ENCODE measurements around the gene CACNA2D3.
A peak's percentile ranks its signal among the peaks of the same experiment; 100 is the strongest.

Gene CACNA2D3

GRCh38 chr3:54818942-54819341, 696.6 kb downstream of the CACNA2D3 start:
- DNase-seq: peak; percentile 58

GRCh38 chr3:54819946-54820345, 697.6 kb downstream of the CACNA2D3 start:
- DNase-seq: peak; percentile 89

GRCh38 chr3:54822206-54822605, 699.9 kb downstream of the CACNA2D3 start:
- DNase-seq: peak; percentile 70

- DNase-seq: peak; percentile 86
Measured at GRCh38 chr3:54826251-54826691, 703.9 kb downstream of the CACNA2D3 start.

GRCh38 chr3:54827056-54827687, 704.8 kb downstream of the CACNA2D3 start:
- no peak for DNase-seq

GRCh38 chr3:54827776-54828175, 705.4 kb downstream of the CACNA2D3 start:
- DNase-seq: peak; percentile 31

- DNase-seq: no peak
Measured at GRCh38 chr3:54830658-54831057, 708.3 kb downstream of the CACNA2D3 start.

GRCh38 chr3:54831112-54831511, 708.8 kb downstream of the CACNA2D3 start:
- no peak for DNase-seq

GRCh38 chr3:54832876-54833275, 710.5 kb downstream of the CACNA2D3 start:
- no peak for DNase-seq

- DNase-seq: no peak
Measured at GRCh38 chr3:54835701-54836100, 713.3 kb downstream of the CACNA2D3 start.

- DNase-seq: no peak
Measured at GRCh38 chr3:54836871-54837270, 714.5 kb downstream of the CACNA2D3 start.

GRCh38 chr3:54837964-54838363, 715.6 kb downstream of the CACNA2D3 start:
- DNase-seq: peak; percentile 37

GRCh38 chr3:54841471-54841870, 719.1 kb downstream of the CACNA2D3 start:
- no peak for DNase-seq

GRCh38 chr3:54843352-54843751, 721.0 kb downstream of the CACNA2D3 start:
- no peak for DNase-seq

GRCh38 chr3:54844211-54844610, 721.9 kb downstream of the CACNA2D3 start:
- DNase-seq: no peak

- no peak for DNase-seq
Measured at GRCh38 chr3:54845011-54845410, 722.7 kb downstream of the CACNA2D3 start.

- DNase-seq: no peak
Measured at GRCh38 chr3:54845551-54845950, 723.2 kb downstream of the CACNA2D3 start.

GRCh38 chr3:54846119-54846518, 723.8 kb downstream of the CACNA2D3 start:
- DNase-seq: no peak

- DNase-seq: no peak
Measured at GRCh38 chr3:54847361-54847760, 725.0 kb downstream of the CACNA2D3 start.

GRCh38 chr3:54849360-54849759, 727.0 kb downstream of the CACNA2D3 start:
- no peak for DNase-seq

- no peak for DNase-seq
Measured at GRCh38 chr3:54850484-54851018, 728.2 kb downstream of the CACNA2D3 start.

- DNase-seq: peak; percentile 70
Measured at GRCh38 chr3:54853573-54854404, 731.4 kb downstream of the CACNA2D3 start.

GRCh38 chr3:54856271-54856670, 733.9 kb downstream of the CACNA2D3 start:
- DNase-seq: no peak

- no peak for DNase-seq
Measured at GRCh38 chr3:54857343-54857742, 735.0 kb downstream of the CACNA2D3 start.
